ENCODE results near the gene AFMID.
A peak's percentile ranks its signal among the peaks of the same experiment; 100 is the strongest.

Gene AFMID

GRCh38 chr17:78184351-78184750 is 2.8 kb upstream of the AFMID start:
- TF ChIP-seq CTCF (IDR thresholded peaks at IDR 0.05; ENCODE audit: control insufficient read depth, extremely low read depth, insufficient read depth) = no peak
- peak; percentile 91 for DNase-seq (ENCODE audit: low read depth)
- H3K4me3 ChIP-seq (ENCODE audit: low read depth, low read length) = peak overlapping the region; percentile 74

- H3K4me3 ChIP-seq (ENCODE audit: low read depth, low read length) = peak overlapping the region; percentile 74
- TF ChIP-seq CTCF (IDR thresholded peaks at IDR 0.05; ENCODE audit: control insufficient read depth, extremely low read depth, insufficient read depth) = no peak
- DNase-seq (ENCODE audit: low read depth) = peak; percentile 46
Observed at GRCh38 chr17:78184868-78185267, 2.3 kb upstream of the AFMID start.

- DNase-seq (ENCODE audit: low read depth) = no peak
- peak overlapping the region; percentile 74 for H3K4me3 ChIP-seq (ENCODE audit: low read depth, low read length)
- TF ChIP-seq CTCF (IDR thresholded peaks at IDR 0.05; ENCODE audit: control insufficient read depth, extremely low read depth, insufficient read depth) = no peak
Observed at GRCh38 chr17:78185981-78186691, 1.0 kb upstream of the AFMID start.

GRCh38 chr17:78196716-78197115 is 9.6 kb downstream of the AFMID start:
- no peak for DNase-seq (ENCODE audit: low read depth)
- TF ChIP-seq CTCF (IDR thresholded peaks at IDR 0.05; ENCODE audit: control insufficient read depth, extremely low read depth, insufficient read depth) = no peak
- no peak overlapping the region for H3K4me3 ChIP-seq (ENCODE audit: low read depth, low read length)

- no peak for DNase-seq (ENCODE audit: low read depth)
- no peak overlapping the region for H3K4me3 ChIP-seq (ENCODE audit: low read depth, low read length)
- TF ChIP-seq CTCF (IDR thresholded peaks at IDR 0.05; ENCODE audit: control insufficient read depth, extremely low read depth, insufficient read depth) = no peak
Observed at GRCh38 chr17:78197147-78197832, 10.1 kb downstream of the AFMID start.

GRCh38 chr17:78200451-78200850 is 13.3 kb downstream of the AFMID start:
- no peak for TF ChIP-seq CTCF (IDR thresholded peaks at IDR 0.05; ENCODE audit: control insufficient read depth, extremely low read depth, insufficient read depth)
- no peak overlapping the region for H3K4me3 ChIP-seq (ENCODE audit: low read depth, low read length)
- DNase-seq (ENCODE audit: low read depth) = no peak

Data from LNCaP clone FGC (cell line).